Fibroblast of peridontal ligament (primary cell): ENCODE measurements around the gene PARP14.
A peak's percentile ranks its signal among the peaks of the same experiment; 100 is the strongest.
"Not testable (repeated sequence)": the region's sequence is repeated elsewhere in the genome, so short reads cannot be mapped to it uniquely, and the experiment has no call there.

Source experiments
- DNase-seq: peaks from one replicate; pipeline ENCODE4 v3.0.0-alpha.2; 2010; ENCODE audit errors: extremely low read depth

Gene PARP14

GRCh38 chr3:122716667-122717066 lies 36.0 kb downstream of the PARP14 start:
- DNase-seq = no peak

GRCh38 chr3:122719273-122719921 lies 38.8 kb downstream of the PARP14 start:
- DNase-seq = no peak

- DNase-seq = no peak
Measured at GRCh38 chr3:122725106-122725505, 44.5 kb downstream of the PARP14 start.

- DNase-seq = no peak
Measured at GRCh38 chr3:122727294-122727693, 46.7 kb downstream of the PARP14 start.

GRCh38 chr3:122727766-122728165 lies 47.1 kb downstream of the PARP14 start:
- DNase-seq = peak; percentile 35

GRCh38 chr3:122728186-122728585 lies 47.5 kb downstream of the PARP14 start:
- DNase-seq = no peak

- DNase-seq = no peak
Measured at GRCh38 chr3:122728756-122729514, 48.3 kb downstream of the PARP14 start.

GRCh38 chr3:122730240-122730639 lies 49.6 kb downstream of the PARP14 start:
- no peak for DNase-seq

- DNase-seq = not testable (repeated sequence)
Measured at GRCh38 chr3:122732682-122733525, 52.3 kb downstream of the PARP14 start.

GRCh38 chr3:122739172-122739571 lies 58.5 kb downstream of the PARP14 start:
- DNase-seq = no peak

GRCh38 chr3:122742234-122742633 lies 61.6 kb downstream of the PARP14 start:
- DNase-seq = no peak

- DNase-seq = no peak
Measured at GRCh38 chr3:122743581-122744120, 63.0 kb downstream of the PARP14 start.

- peak; percentile 39 for DNase-seq
Measured at GRCh38 chr3:122745369-122746021, 64.9 kb downstream of the PARP14 start.

GRCh38 chr3:122747295-122747694 lies 66.7 kb downstream of the PARP14 start:
- not testable (repeated sequence) for DNase-seq

GRCh38 chr3:122748347-122748746 lies 67.7 kb downstream of the PARP14 start:
- DNase-seq = no peak

- DNase-seq = peak; percentile 43
Measured at GRCh38 chr3:122754929-122755328, 74.3 kb downstream of the PARP14 start.

GRCh38 chr3:122755491-122755890 lies 74.9 kb downstream of the PARP14 start:
- no peak for DNase-seq

- no peak for DNase-seq
Measured at GRCh38 chr3:122758877-122759560, 78.4 kb downstream of the PARP14 start.

- DNase-seq = no peak
Measured at GRCh38 chr3:122760453-122761271, 80.0 kb downstream of the PARP14 start.

- DNase-seq = no peak
Measured at GRCh38 chr3:122766430-122766829, 85.8 kb downstream of the PARP14 start.
